ENCODE results near the gene RPL22.

- TF ChIP-seq OSR1 (CRISPR knock-in tag; IDR thresholded peaks at IDR 0.05), result no peak
- TF ChIP-seq ZNF70 (CRISPR knock-in tag; IDR thresholded peaks at IDR 0.05), result no peak
- TF ChIP-seq RARB (CRISPR knock-in tag; IDR thresholded peaks at IDR 0.05), result no peak
- no peak for TF ChIP-seq ARNTL (CRISPR knock-in tag; IDR thresholded peaks at IDR 0.05; ENCODE audit: borderline replicate concordance, low read depth)
These were observed 7.1 kb upstream of the RPL22 start for GRCh38 chr1:6206520-6206855.
